AG20443 (cell line): Measurements from ENCODE around the gene TPRG1.
A peak's percentile ranks its signal among the peaks of the same experiment; 100 is the strongest.

Experiments
- DNase-seq: peaks from one replicate; pipeline ENCODE4 v3.0.0; 2012; ENCODE audit warnings: low spot score, mixed read lengths

Gene TPRG1

DNA sequence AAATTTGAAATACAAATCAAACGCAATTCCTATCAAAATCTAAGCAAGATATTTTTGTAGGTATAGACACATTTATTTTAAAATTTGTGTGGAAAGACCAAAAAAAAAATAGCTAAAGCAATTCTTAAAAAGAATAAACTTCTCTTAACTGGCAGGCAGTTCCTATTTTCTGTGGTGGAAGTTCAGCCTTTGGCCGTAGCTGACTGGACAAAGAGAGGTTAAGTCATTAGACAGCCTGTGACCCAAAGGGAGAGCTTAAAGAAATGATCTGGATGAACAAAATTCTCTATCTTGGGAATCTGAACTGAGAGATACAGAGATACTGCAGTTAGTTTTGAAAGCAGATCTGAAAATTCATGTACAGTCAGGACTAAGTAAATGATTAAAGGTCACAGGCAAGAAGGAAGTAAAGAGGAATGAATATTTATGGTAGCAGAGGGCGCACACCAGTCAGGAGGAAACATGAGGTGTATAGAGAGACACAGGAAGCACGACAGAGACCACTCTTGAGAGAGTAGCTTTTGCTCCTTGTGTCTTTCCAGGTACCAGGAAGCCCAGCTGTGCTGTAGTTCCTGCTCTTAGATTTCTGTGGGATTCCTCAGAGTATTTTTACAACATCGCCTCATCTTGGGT lies 57.5 kb downstream of the TPRG1 start:
- no peak for DNase-seq

DNA sequence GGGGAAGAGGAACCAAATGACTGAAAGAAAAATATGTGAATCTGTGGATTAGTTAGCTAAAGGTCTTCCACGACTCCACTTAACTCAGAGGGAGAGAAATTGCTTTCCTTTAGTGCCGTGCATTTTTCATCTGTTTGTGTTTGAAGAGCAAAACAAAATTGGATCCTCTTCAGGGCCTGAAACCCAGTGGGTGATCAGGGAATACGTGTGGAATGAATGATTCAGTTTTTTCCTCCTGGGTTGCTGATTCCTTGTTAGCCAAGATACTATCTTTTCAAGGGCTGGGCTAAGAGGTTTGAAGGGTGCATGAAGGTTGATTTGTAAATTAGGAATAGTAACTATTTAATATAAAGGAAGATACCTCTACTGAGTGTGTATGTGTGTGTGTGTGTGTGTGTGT lies 61.0 kb downstream of the TPRG1 start:
- no peak for DNase-seq

DNA sequence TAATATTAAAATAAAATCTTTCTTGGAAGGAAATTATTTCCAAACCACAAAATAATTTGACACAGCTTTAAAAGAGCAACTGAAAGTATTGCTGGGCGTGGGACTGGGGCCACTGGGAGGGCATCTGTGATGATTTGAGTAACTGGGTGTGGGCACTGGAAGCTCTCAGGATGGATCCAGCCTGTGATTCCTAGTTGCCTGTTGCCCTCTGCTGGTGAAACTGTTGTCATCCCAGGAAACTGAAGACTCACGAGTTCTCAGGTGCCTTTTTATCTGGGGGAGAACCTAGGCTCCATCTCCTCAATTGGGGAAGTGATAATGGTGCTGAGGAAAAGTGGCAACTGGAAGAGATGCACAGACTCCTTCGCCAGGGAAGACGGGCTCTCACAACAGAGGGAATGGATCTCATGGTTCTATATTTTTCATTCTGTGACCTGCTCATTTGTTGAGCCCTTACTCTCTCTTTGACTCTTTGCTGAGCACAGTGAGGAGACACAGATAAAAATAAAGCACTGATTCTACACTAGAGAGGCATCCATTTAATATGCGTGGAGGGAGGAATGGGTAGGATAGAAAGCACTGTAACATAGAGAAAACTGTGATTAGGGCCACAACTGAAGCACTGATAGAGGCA lies 61.6 kb downstream of the TPRG1 start:
- DNase-seq, result peak; percentile 89

DNA sequence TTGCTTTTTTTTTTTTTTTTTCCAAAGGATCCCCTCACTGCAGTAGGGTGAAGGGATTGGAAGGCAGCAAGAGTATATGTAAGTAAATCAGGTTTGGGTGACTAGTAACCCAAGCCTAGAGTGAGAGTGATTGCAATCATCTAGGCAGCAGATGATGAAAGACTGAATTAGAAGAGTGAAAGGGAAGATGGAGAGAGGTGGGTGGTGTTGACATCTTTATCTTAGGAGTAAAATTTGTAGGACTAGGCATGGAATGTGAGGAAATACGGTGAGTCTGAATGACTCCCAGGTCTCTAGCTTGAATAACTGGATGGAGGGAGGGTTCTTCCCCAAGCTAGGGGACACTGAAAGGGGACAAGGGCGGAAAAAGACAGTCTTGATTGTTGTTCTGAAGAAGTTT lies 63.4 kb downstream of the TPRG1 start:
- DNase-seq, result no peak

DNA sequence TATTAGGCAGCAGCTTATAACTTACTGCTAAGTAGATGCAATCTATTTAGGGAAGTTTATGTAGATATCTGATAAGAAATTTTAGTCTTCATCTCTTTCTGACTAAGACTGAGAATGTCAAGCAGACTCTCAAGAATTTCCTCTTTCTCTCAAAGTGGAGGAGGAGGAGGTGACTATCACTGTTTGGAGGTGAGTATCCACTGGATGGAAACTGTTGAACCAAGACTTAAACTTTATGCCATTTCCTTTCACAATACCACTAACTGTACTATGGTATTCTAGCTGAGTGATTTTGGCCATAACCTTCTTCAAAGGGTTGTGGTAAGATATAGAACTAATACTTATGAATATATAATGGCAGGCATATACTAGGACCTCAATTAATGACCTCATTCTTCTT lies 64.6 kb downstream of the TPRG1 start:
- DNase-seq, result no peak

DNA sequence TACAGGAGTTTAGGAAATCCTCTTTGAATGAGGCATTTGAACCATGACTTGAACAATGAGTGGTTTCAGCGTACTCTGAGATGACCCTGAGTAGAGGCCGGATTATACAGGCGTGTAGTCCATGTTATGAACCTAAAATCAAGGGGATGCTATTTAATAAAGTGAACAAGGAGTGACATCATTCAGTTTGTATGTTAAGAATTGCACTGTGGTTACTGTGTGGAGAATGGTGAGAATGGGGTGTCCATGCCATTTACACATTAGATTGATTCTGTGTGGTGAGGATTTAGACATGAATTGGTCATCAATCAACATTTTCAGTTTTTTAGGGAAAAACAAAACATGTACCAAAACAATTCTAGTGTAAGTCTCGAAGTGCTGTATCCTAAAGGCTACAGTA lies 65.8 kb downstream of the TPRG1 start:
- no peak for DNase-seq

DNA sequence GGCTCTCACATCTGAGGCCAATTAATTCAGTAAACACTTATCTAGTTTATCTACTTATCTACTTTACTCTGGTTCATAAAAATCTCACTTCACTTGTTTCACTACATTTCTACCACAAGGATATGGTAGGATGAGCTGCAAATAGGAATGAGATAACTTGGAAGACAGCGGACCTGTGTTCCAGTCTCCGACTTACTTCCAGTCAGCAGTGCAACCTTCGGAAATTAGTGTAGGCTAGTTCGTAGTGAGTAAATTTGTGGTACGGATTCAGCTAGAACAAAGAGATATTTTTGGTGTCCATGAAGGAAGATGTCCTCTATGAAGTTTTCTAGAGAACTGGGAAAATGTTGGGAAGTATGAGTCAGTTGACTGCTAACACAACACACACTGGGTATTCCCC lies 66.3 kb downstream of the TPRG1 start:
- no peak for DNase-seq

DNA sequence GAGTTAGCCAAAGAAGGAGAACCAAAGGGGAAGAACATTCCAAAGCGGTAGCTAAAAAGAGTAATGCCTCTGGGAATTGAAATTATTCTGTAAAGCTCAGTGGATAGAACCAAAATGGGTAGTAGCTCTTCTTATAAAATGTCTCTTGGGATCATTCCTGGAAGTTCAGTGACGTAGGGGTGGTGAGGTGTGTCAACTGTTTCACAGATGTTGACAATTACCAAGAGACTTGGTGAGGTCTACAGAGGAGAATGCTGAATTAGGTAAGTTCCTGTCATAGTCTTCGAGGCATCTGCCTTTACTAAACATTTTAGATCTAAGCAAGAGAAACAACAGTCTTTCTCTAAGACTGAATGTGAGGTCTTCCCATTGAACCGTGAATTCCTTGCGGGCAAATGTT lies 67.8 kb downstream of the TPRG1 start:
- DNase-seq, result no peak

DNA sequence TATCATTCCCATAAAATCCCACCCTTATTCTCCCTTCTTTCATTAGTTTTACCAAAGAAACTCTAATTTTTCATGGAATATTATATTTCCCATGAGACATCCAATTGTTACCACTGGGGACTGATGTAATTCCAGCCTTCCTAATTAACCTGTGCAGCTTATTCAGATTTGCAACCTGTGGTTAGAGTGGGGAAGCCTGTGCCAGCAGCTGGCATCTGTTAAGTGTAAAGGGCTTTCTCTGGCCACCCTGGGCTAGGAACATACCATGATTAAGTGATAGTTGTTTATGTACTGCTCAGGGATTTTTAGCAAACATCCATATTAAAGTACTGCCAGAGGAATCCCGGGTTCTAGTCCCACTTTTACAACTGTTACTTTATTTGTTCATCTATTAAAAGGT lies 78.2 kb downstream of the TPRG1 start:
- DNase-seq, result no peak

DNA sequence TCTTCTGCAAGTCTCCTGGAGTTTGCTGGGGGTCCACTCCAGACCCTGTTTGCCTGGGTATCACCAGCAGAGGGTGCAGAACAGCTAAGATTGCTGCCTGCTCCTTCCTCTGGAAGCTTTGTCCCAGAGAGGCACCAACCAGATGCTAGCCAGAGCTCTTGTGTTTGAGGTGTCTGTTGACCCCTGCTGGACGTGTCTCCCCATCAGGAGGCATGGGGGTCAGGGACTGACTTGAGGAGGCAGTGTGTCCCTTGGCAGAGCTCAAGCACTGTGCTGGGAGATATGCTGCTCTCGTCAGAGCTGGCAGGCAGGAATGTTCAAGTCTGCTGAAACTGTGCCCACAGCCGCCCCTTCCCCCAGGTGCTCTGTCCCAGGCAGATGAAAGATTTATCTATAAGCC lies 86.5 kb downstream of the TPRG1 start:
- no peak for DNase-seq

DNA sequence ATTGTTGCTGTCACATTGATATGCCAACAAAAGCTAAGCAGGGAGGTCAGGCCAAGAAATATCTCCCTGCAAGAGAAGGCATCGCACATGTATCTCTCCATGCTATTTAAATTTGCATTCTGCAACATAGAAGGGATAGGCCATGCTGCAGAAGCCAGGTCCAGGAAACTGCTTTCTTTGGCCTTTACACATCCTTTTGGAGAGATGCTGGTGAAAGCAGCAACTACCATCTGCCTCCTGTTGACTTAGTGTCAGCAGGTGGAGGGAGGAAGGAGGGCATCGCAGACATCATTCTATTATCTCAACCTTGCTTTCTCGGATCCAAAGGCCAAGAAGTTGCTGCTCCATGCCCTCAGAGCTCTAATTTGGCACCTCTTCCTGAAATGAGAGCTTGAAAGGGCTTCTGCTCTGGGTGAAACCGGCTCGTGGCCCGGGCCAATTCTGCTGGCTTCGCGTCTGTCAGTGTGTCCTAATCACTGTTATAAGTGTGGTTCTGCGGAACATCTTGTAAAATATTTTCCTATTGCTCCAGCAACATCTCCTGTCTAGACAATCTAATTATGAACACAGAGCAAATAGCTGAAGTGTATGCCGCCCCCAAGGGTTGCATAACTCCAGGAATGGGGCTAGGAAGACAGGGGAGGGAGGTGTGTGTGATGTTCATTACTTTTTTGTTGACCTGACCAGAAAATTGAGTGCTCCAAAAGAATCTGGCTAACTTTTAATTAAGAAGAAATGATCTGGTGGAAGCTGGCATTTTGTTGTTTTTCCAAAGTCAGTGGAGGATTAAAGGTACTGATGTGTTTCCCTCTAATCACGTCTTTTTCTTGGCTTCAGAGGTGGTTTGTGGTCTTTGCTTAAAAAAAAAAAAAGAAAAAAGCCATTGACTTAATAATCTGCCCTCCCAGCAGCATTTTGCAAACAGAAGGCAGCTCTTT lies 89.1 kb downstream of the TPRG1 start:
- peak; percentile 60 for DNase-seq

DNA sequence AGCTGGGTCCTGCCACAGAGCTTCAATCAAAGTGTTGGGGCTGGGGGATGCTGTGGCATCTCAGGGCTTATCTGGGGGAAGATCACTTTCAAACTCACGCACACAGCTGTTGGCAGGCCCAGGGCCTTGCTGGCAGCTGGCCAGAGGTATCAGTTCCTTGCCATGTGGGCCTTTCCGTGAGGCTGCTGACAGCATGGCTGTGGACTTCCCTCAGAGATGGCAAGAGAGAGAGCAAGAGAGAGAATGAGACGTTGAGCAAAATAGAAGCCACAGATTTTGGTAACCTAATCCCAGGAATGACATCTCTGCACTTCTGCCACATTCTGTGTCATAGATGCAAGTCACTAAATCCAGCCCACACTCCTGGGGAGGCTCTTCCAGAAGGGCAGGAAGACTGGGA lies 91.0 kb downstream of the TPRG1 start:
- no peak for DNase-seq

DNA sequence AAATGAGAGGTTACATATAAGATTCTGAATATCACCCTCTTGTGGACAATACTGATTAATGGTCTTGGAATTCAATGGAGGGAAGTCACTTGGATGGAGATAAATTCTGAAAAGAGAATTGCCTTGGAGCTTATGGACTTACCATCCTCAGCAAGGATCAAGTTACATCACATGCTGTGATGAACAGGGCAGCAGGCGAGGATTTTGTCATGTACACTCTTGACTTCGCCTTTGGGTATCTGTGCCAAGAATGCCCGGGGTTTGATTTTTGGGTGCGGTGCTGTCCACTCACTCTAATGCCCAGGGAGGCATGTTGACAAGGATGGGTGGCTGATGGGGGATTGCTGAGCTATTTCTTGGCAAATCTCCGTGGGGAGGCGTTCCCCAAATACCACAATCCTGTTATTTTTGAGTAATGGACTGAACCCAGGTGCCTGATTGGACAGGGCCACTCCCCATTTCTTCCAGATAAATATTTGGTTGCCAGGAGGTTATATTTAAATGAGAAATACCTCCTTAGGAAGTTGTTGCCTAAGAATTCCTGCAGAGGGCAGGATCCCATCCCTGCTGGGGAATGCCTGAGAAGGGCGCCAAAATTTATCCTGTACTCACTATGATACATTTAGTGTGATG lies 96.3 kb downstream of the TPRG1 start:
- DNase-seq, result peak; percentile 30

DNA sequence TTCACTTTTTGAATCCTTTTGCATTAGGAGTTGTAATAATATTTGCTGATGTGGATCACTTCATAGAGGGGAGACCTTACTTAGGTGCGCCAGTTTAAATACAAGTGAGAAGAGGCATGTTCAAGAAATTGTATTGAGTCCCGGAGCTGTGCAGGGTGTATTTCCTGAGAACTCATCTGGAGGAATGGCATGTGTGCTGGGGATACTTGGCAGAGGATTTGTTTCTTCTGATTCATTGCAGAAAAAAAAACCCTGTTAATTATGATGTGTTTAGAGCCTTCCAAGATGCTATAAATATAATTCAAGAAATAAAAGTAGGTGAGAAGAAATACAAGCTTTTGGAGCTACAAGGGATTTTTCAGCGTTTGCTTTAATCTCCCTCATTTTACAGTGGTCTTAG lies 97.6 kb downstream of the TPRG1 start:
- DNase-seq, result peak; percentile 60

DNA sequence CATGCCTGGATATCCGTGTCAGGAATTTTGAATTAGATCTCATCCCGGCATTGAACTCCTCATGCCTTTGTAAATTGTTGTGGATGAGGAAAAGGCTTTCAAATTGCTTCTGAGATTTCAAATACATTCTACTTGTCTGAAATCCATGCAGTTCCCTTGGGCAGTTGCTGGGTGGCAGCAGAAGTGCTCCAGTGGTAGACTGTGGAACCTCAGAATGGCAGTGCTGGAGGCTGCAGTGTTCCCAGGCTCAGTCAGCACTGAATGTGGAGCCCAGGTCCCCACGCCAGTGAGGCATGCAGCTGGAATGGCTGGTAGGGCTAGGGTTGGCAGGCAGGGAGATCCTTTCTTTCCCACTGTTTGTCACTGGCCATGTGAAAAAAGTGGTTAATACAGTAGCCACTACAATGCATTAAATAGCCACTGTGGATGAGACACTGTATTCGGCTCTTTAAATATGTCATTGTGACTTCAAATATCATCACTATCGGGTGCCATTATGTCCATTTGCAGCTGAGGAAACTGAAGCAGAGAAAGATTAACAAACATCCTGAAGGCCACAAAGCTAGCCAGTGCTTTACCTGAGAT lies 98.6 kb downstream of the TPRG1 start:
- peak; percentile 86 for DNase-seq

DNA sequence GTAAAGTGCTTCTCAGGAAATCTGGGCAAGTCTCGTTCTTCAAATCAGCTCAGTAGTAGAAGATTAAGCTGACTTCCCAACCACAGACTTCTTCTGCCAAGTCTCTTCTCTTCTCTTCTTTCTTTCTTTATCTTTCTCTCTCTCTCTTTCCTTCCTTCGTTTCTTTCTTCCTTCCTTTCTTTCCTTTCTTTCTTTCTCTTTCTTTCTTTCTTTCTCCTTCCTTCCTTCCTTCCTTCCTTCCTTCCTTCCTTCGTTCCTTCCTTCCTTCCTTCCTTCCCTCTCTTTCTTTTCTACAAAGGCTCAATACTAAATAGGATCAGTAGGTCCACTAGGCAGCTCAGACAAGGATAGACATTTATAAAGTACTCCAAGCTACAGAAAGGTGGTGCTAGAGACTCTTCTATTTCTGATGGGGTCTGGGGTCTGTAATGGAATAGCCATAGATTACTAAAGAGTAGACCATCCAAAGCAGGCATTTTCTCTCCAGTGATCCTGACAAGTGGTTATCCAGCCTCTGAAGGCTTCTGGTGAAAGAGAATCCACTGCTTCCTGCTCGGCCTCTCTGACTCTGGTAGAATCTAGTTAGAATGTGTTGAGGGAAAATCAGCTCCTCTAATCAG lies 100.8 kb downstream of the TPRG1 start:
- no peak for DNase-seq

DNA sequence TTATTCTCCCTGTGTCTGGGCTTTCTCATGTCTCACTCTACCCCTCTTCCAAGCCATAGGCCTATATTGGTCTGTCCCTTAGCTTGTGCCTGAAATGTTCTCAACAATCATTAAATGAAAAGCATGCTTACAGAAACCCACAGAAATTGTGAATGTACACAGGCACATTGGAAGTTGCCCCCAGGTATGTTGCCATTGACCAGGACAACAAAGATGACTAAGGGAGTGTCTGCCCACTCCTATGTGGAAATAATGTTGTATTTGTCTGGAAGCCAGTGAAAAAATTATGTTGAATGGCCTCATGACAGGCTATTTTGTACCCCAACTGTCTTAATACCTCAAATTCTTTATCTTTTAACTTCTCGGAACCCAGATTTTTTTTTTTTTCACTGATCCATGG lies 102.0 kb downstream of the TPRG1 start:
- no peak for DNase-seq

DNA sequence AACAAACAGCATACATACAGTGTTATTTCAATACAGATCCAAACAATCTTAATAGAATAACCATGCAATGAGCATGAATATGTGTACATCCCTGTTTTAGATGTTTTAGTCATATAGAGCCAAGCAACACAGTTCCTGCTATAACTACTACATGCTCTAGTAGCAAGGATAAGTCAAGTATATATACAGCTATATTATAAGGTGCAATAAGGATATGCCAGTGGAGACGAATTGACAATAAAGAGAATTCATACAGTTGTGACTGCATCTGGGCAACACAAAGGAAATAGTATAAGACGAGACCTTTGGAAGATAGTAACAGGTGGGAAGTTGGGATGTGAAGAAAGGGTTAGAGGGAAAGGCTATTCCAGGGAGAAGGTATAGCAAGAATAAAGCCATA lies 103.4 kb downstream of the TPRG1 start:
- no peak for DNase-seq

DNA sequence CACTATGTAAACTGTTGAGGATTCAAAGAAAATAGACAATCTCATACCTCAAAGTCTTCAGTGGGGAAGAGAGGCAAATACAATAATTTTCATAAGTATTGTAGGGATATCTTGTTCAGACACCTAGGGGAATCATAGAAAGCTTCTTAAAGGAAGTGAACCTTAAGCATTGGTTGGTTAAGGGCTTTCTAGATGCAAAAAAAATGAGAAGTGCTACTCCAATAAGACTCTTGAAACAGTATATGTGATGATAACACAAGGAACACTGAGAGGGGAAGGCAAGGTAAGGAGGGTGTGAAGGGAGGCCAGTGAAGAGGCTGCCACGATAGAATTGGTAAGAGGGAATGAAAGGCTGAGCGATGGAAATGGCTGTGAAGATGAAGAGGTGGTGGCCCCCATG lies 104.1 kb downstream of the TPRG1 start:
- DNase-seq, result no peak

DNA sequence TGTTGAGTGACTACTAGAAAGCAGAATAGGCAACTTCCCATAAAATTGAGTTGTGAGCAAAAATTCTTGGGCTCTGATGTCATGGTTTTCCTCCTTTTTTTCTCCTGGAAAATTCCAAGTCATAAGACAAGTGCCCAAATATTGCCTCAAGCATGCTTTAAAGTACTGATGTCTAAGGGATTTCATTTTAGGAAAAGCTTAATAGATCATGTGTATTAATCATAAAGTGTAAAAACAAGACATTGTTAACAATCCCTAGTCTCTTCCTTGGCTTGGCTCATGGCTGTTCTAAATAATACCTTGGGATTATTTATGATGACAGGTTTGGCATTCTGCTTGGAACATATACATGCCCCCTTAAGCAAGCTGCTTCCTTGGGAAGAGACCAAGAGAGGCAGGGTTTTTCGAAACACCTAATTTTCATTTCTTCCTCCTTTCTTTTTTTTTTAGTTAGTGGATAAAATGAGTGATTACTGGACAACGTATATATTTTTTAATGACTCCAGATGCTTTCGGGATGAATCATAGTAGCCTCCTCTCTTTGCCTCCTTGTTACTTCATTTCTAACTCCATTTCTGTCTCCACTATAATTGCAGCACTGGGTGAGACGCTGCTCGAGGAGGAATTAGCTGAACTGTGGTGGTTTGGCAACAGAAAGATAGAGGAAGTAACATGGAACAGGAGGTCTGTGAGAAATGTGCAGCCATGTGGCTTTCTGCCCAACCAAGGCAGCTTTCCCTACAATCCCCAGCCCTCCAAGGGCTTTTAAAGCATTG lies 104.9 kb downstream of the TPRG1 start:
- peak; percentile 78 for DNase-seq

DNA sequence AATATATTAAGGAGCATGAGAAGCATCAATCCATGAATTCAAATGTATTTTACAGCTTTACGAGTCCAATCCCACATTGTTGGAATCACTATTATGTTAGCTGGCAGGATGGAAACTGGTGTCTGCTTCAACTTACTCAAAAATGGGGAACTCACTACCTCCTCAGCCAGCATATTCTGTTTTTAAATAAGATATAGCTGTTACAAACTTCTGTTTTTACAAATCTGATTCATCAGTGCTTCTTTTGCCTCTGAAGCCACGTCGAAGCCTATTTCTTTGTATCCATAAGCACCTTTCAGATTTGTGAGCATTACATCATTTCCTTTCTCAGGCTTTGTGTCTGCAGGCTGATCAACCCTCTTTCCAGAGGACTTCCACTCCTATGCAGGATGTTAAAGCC lies 105.9 kb downstream of the TPRG1 start:
- no peak for DNase-seq
